SKM-1 (cell line): Measurements from ENCODE around the gene DOCK6.
"Not testable (repeated sequence)": the region's sequence is repeated elsewhere in the genome, so short reads cannot be mapped to it uniquely, and the experiment has no call there.

ENCODE experiments used
- DNase-seq: peaks from one replicate; lab custom pipeline; 2025; ENCODE audit not compliant: unreplicated experiment; lab: John Stamatoyannopoulos, UW

The DOCK6 gene

GRCh38 chr19:11199517-11199916 is 62.8 kb downstream of the DOCK6 start:
- DNase-seq = no peak

- DNase-seq = no peak
These were observed 63.4 kb downstream of the DOCK6 start for GRCh38 chr19:11198769-11199424.

- DNase-seq = no peak
These were observed 64.2 kb downstream of the DOCK6 start for GRCh38 chr19:11198175-11198534.

- DNase-seq = peak; percentile 65
These were observed 64.8 kb downstream of the DOCK6 start, which contains the start of gene KANK2 for GRCh38 chr19:11197291-11198174. Gene KANK2, minus strand, starts transcription at chr19:11197545. Its CDS starts 3,034 bp downstream, at chr19:11194511.

GRCh38 chr19:11196406-11197287 is 65.7 kb downstream of the DOCK6 start:
- DNase-seq = no peak

- no peak for DNase-seq
These were observed 66.6 kb downstream of the DOCK6 start for GRCh38 chr19:11195681-11196080.

GRCh38 chr19:11194656-11195558 is 67.4 kb downstream of the DOCK6 start:
- DNase-seq = no peak

GRCh38 chr19:11194173-11194572 is 68.2 kb downstream of the DOCK6 start:
- DNase-seq = no peak

GRCh38 chr19:11192957-11193939 is 69.1 kb downstream of the DOCK6 start:
- DNase-seq = no peak

- no peak for DNase-seq
These were observed 70.4 kb downstream of the DOCK6 start for GRCh38 chr19:11191934-11192333.

GRCh38 chr19:11191273-11191755 is 71.0 kb downstream of the DOCK6 start:
- no peak for DNase-seq

- no peak for DNase-seq
These were observed 71.8 kb downstream of the DOCK6 start for GRCh38 chr19:11190501-11190900.

- no peak for DNase-seq
These were observed 74.9 kb downstream of the DOCK6 start for GRCh38 chr19:11187441-11187840.

GRCh38 chr19:11182994-11183393 is 79.3 kb downstream of the DOCK6 start:
- DNase-seq = no peak

GRCh38 chr19:11181488-11181887 is 80.8 kb downstream of the DOCK6 start:
- DNase-seq = no peak

GRCh38 chr19:11180975-11181374 is 81.3 kb downstream of the DOCK6 start:
- DNase-seq = not testable (repeated sequence)

- no peak for DNase-seq
These were observed 82.0 kb downstream of the DOCK6 start for GRCh38 chr19:11180346-11180745.

GRCh38 chr19:11179716-11180297 is 82.5 kb downstream of the DOCK6 start:
- DNase-seq = no peak

GRCh38 chr19:11179145-11179465 is 83.2 kb downstream of the DOCK6 start:
- DNase-seq = not testable (repeated sequence)
